IPS-20b (cell line): Measurements from ENCODE around the gene DEFB127.
"Not testable (repeated sequence)": the region's sequence is repeated elsewhere in the genome, so short reads cannot be mapped to it uniquely, and the experiment has no call there.

ENCODE experiments used
- H3K27ac ChIP-seq: one replicate; pipeline ENCODE4 v1.5.1; 2013; ENCODE audit warnings: low read length
- H3K27me3 ChIP-seq: 2 replicates; pipeline ENCODE4 v1.6.1; 2013; ENCODE audit warnings: mild to moderate bottlenecking, low read length, inconsistent platforms; ENCODE audit not compliant: insufficient read depth
- H3K36me3 ChIP-seq: 2 replicates; pipeline ENCODE4 v1.6.1; 2013; ENCODE audit warnings: low read depth, mild to moderate bottlenecking, inconsistent platforms, low read length, moderate library complexity; ENCODE audit not compliant: insufficient read depth
- H3K4me1 ChIP-seq: 2 replicates; pipeline ENCODE4 v1.6.1; 2013; ENCODE audit warnings: mild to moderate bottlenecking, control low read depth, inconsistent platforms, low read length, moderate library complexity; ENCODE audit not compliant: insufficient read depth
- H3K4me3 ChIP-seq: 2 replicates; pipeline ENCODE4 v1.5.1; 2013; ENCODE audit warnings: mild to moderate bottlenecking, low read length, inconsistent platforms
- H3K9ac ChIP-seq: 2 replicates; pipeline ENCODE4 v1.6.1; 2013; ENCODE audit warnings: low read depth, mild to moderate bottlenecking, inconsistent platforms, low read length, moderate library complexity
- H3K9me3 ChIP-seq: 2 replicates; pipeline ENCODE4 v1.6.1; 2013; ENCODE audit warnings: mild to moderate bottlenecking, low read depth, low read length, inconsistent platforms; ENCODE audit not compliant: insufficient read depth

The DEFB127 gene

DNA sequence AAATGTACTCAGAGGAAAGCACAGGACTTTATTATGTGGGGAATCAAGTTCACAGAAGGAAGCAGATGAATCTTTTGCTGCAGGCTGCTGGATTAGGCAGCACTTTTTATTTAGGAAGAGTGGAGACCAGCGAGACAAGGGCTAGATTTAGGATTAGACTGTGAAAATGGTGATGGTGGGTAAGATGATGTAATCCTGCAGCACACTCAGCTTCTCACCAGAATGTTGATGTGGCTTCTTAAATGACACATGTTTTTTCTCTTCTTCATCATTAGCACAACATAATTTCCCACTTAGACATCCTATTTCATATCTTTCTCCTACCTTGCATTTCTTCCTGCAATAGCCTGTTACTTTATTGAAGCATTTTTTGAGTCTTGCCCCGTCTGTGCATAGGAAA, 30.5 kb downstream of the DEFB127 start:
- Histone ChIP-seq H3K27me3 (no peaks in the 10 kb centered on the region), H3K9ac (no peak overlapping the region), H3K27ac (no peak overlapping the region), H3K9me3 (0 out of 2 replicates have a peak, but pooled peaks cover 2% of the 10 kb centered on the region), H3K4me3 (no peak overlapping the region), H3K36me3 (no peaks in the 10 kb centered on the region), H3K4me1 (no peaks in the 10 kb centered on the region)

DNA sequence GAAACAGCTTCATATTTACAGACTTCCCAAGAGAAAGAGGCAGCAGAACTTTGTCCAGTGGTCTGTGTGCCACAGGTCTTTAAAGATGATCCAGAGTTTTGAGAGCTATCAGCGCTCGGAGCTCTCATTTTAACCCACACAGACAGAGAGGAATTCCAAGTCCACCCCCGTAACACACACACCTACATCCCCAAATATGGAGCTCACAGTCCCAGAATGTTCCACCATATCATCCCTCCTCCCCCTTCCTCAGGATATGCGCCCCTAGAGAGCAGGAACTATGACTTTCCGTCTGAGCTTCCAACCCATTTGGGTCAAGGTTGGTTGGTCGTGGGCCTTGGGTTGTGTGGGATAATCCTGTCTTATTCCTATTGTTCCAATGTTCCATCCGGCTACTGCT, 32.4 kb downstream of the DEFB127 start, which contains the start of gene DEFB128:
TSS of gene DEFB128 (minus strand) at position 101 of the 400 bp plus-strand sequence. CDS start at position 13, 88 bp downstream.
- Histone ChIP-seq H3K9me3 (no peaks in the 10 kb centered on the region), H3K27me3 (no peaks in the 10 kb centered on the region), H3K36me3 (no peaks in the 10 kb centered on the region), H3K9ac (no peak within 1 kb of the TSS), H3K27ac (no peak within 1 kb of the TSS), H3K4me3 (no peak within 1 kb of the TSS), H3K4me1 (no peaks in the 10 kb centered on the region)

DNA sequence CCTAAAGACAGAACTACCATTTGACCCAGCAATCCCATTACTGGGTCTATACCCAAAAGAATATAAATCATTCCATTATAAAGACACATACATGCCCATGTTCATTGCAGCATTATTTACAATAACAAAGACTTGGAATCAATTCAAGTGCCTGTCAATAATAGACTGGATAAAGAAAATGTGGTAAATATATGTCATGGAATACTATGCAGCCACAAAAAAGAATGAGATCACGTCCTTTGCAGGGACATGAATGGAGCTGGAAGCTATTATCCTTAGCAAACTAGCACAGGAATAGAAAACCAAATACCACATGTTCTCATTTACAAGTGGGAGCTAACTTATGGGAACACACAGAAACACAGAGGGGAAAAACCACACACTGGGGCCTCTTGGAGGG, 41.0 kb downstream of the DEFB127 start:
- Histone ChIP-seq H3K4me3 (no peak overlapping the region), H3K27ac (no peak overlapping the region), H3K9ac (no peak overlapping the region), H3K36me3 (no peaks in the 10 kb centered on the region), H3K27me3 (peaks cover 8% of the 10 kb centered on the region; the same call in 1 of the 2 replicates), H3K9me3 (no peaks in the 10 kb centered on the region), H3K4me1 (no peaks in the 10 kb centered on the region)

DNA sequence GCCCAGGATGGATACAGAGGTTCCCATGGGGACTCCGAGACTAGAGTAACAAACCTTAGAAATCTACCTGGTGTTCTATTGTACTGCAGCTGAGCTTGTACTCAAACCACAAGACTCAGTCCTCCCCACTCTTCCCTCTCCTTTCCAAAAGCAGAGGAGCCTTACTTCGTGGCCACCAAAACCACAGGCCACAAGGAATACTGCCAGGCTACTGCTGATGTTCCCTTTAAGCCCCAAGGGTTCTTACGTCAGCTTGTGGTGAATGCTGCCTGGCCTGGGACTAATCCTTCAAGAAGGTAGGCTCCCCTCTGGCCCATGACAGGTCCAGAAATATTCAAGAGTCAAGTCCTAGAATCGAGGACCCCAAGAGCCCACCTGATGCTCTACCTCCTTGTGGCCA, 42.7 kb downstream of the DEFB127 start:
- Histone ChIP-seq H3K9ac (no peak overlapping the region), H3K4me1 (no peaks in the 10 kb centered on the region), H3K9me3 (no peaks in the 10 kb centered on the region), H3K27me3 (peaks cover 12% of the 10 kb centered on the region), H3K4me3 (no peak overlapping the region), H3K27ac (no peak overlapping the region), H3K36me3 (no peaks in the 10 kb centered on the region)

DNA sequence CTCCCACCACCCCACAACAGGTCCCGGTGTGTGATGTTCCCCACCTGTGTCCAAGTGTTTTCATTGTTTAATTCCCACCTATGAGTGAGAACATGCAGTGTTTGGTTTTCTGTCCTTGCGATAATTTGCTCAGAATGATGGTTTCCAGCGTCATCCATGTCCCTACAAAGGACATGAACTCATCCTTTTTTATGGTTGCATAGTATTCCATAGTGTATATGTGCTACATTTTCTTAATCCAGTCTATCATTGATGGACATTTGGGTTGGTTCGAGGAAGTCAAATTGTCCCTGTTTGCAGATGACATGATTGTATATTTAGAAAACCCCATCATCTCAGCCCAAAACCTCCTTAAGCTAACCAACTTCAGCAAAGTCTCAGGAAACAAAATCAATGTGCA, 46.4 kb downstream of the DEFB127 start:
- not testable (repeated sequence) for H3K9me3 ChIP-seq, H3K4me1 ChIP-seq, H3K27ac ChIP-seq, H3K36me3 ChIP-seq, H3K9ac ChIP-seq, H3K4me3 ChIP-seq
- peaks cover 30% of the 10 kb centered on the region for H3K27me3 ChIP-seq
